Measurements from ENCODE around the gene CEBPZOS.

The CEBPZOS gene

DNA sequence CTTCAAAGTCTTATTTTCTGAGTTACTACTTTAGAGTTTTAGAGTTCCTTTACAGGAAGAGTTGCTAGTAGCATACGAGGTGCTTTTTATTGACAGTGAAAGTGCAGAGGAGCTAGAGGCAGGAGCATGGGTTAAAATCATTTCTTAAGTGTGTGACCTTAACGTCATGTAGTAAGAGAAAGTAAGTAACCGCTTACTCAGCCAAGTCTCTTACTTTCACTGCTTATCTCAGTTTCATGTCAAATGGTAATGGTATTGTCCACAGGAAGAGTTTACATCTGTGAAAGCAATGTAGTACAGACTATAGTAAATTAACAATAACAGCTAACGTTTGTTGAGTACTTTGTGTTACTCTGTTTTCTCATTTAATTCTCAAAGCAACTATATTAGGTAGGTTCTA lies 47.7 kb downstream of the CEBPZOS start:
- no peak for DNase-seq

GRCh38 chr2:37244755-37245154 lies 48.5 kb downstream of the CEBPZOS start:
- DNase-seq = no peak

DNA sequence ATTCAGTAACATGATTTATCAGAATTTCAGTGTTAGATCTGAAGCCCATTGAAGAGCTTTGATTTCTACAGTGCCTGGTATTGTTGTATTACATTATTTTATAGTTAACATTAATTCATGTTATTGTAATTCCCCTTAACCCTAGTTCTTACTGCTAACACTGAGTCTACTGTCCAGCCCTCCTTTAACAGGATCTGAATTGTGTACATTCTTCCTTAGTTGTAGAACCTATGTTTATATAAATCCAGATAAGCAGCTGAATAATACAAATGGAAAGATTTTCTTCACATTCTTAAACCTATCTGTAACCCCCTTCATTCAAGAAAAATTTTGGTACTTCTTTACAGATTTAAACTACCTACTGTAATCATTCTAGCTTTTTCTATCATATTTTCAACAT lies 49.9 kb downstream of the CEBPZOS start:
- DNase-seq = no peak

DNA sequence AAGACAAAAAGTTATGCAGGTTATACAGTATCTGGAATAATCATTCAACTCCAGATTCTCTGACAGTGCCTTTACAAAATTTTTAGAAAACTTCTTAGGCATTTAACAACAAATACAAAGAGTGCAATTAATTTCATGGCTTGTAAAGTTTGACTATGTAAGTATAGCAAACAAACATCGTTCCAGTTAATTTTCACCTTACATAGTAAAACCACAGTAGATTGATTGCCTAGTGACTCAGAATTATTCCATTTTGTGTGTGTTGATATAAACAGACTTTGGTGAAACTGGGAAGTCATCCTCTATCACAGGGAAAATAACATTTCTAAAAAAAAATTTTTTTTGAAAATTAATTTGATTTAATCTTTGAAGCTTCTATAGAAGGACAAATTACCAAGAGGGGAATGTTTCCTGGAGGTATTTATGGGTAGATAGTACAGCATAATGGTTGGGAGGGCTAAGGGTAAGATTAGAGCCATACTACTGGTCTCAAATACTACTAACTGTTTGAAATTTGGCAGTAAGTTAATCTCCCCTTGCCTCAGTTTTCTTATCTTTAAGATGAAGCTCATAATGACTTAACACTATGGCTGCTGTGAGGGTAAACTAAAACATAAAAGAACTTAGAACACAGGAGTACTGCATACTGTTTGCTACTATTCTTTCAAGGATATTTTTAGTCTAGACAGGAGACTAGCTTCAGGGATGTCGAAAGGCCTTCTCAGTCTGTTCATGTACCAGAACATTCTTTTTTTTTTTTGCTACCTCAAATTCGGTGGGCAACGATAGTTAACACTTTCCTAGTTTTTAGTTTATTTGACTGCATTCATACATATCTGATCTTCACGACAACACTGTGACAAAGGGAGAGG lies 54.8 kb downstream of the CEBPZOS start:
- no peak for DNase-seq

All from EL (cell line).